ENCODE results near the gene HMCN1.
A peak's percentile ranks its signal among the peaks of the same experiment; 100 is the strongest.
"Not testable (repeated sequence)": the region's sequence is repeated elsewhere in the genome, so short reads cannot be mapped to it uniquely, and the experiment has no call there.

The HMCN1 gene

DNA sequence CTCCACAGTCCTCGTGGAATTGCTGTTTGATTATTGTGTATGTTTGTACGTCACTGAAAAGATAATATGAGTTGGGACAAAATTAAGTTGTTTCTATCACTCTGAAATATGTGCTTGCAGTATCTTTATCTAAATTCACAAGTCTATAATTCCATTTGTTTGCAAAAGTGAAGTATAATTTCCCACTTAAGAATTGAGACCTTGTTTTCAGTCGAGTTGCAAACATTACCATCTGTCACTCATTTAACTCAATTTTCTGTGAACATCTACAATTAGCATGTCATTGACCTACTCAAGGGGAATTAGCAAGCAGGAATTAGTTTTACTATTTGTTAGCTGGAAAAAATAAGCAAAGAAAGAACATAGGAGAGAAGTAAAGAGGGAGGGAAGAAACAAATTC lies 445.0 kb downstream of the HMCN1 start:
- Histone ChIP-seq H4K91ac (ENCODE audit: low read depth, low read length) (no peak overlapping the region), H2BK12ac (ENCODE audit: low read length) (no peak overlapping the region), H3K79me2 (ENCODE audit: control insufficient read depth, insufficient read depth, low read length, poor library complexity) (no peaks in the 10 kb centered on the region), H3K27me3 (ENCODE audit: insufficient read depth, low read length) (no peaks in the 10 kb centered on the region), H3K4me1 (ENCODE audit: control insufficient read depth in 1 of 2, insufficient read depth in 2 of 2, low read length in 2 of 2) (no peaks in the 10 kb centered on the region), H3K4me3 (ENCODE audit: low read depth, low read length) (no peak overlapping the region), H2BK120ac (ENCODE audit: insufficient read depth, low read length, poor library complexity) (no peak overlapping the region), H3K18ac (ENCODE audit: low read length) (no peak overlapping the region), H3K27ac (ENCODE audit: low read depth, low read length) (no peak overlapping the region), H3K9ac (ENCODE audit: low read length) (no peak overlapping the region), H2BK5ac (ENCODE audit: low read depth, low read length, poor library complexity) (no peak overlapping the region), H3K4ac (ENCODE audit: low read depth, low read length) (no peak overlapping the region), H4K12ac (ENCODE audit: low read depth, low read length) (no peak overlapping the region), H3K23ac (ENCODE audit: low read length) (no peak overlapping the region), H3K4me2 (ENCODE audit: low read length) (no peak overlapping the region), H2AFZ (ENCODE audit: insufficient read depth, low read length, poor library complexity) (no peak overlapping the region), H3K36me3 (ENCODE audit: control insufficient read depth in 1 of 2, insufficient read depth in 2 of 2, low read length in 2 of 2) (no peaks in the 10 kb centered on the region), H3K14ac (ENCODE audit: low read length) (no peak overlapping the region), H2AK5ac (ENCODE audit: low read length) (no peak overlapping the region), H3K79me1 (ENCODE audit: low read length) (no peaks in the 10 kb centered on the region), H4K8ac (ENCODE audit: low read depth, low read length) (no peak overlapping the region), H3K9me3 (ENCODE audit: insufficient read depth, low read depth, low read length) (no peaks in the 10 kb centered on the region)
- no CpG with 5 or more reads among the region's 3 CpGs for WGBS (ENCODE audit: extremely low coverage, insufficient coverage, insufficient read length)
- no peak for DNase-seq

DNA sequence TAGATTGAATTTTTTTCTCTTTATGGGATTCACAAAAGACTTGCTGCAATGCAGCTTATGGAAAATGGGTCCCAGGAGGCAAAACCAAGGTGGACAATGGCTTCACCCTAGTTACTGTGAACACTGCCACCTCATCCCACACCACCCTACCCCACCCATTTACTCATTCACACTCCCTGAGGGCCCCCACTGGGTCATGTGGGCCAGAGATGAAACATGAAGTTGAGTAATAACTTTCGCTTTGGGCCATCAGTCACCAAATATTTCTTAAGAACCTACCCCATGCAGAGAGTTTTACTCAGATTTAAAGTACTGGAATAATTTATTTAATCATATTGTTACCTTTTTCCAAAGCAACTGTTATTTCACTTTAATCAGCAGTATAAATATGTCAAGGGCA lies 449.0 kb downstream of the HMCN1 start:
- no peaks in the 10 kb centered on the region for H3K36me3 ChIP-seq (ENCODE audit: control insufficient read depth in 1 of 2, insufficient read depth in 2 of 2, low read length in 2 of 2)
- H4K8ac ChIP-seq (ENCODE audit: low read depth, low read length), result no peak overlapping the region
- no peak overlapping the region for H3K18ac ChIP-seq (ENCODE audit: low read length)
- no peak overlapping the region for H3K14ac ChIP-seq (ENCODE audit: low read length)
- H3K79me1 ChIP-seq (ENCODE audit: low read length), result no peaks in the 10 kb centered on the region
- H4K91ac ChIP-seq (ENCODE audit: low read depth, low read length), result no peak overlapping the region
- H2BK120ac ChIP-seq (ENCODE audit: insufficient read depth, low read length, poor library complexity), result no peak overlapping the region
- H2AK5ac ChIP-seq (ENCODE audit: low read length), result no peak overlapping the region
- peak; percentile 73 to 92 for DNase-seq
- no peaks in the 10 kb centered on the region for H3K9me3 ChIP-seq (ENCODE audit: insufficient read depth, low read depth, low read length)
- no peak overlapping the region for H3K4me3 ChIP-seq (ENCODE audit: low read depth, low read length)
- no peak overlapping the region for H2AFZ ChIP-seq (ENCODE audit: insufficient read depth, low read length, poor library complexity)
- H2BK12ac ChIP-seq (ENCODE audit: low read length), result no peak overlapping the region
- H3K23ac ChIP-seq (ENCODE audit: low read length), result no peak overlapping the region
- no CpG with 5 or more reads among the region's 1 CpG for WGBS (ENCODE audit: extremely low coverage, insufficient coverage, insufficient read length)
- H2BK5ac ChIP-seq (ENCODE audit: low read depth, low read length, poor library complexity), result no peak overlapping the region
- no peak overlapping the region for H4K12ac ChIP-seq (ENCODE audit: low read depth, low read length)
- H3K27ac ChIP-seq (ENCODE audit: low read depth, low read length), result no peak overlapping the region
- no peaks in the 10 kb centered on the region for H3K27me3 ChIP-seq (ENCODE audit: insufficient read depth, low read length)
- H3K4me2 ChIP-seq (ENCODE audit: low read length), result no peak overlapping the region
- H3K4me1 ChIP-seq (ENCODE audit: control insufficient read depth in 1 of 2, insufficient read depth in 2 of 2, low read length in 2 of 2), result peaks cover 3 to 5% of the 10 kb centered on the region in 2 experiments
- H3K4ac ChIP-seq (ENCODE audit: low read depth, low read length), result no peak overlapping the region
- no peaks in the 10 kb centered on the region for H3K79me2 ChIP-seq (ENCODE audit: control insufficient read depth, insufficient read depth, low read length, poor library complexity)
- no peak overlapping the region for H3K9ac ChIP-seq (ENCODE audit: low read length)

DNA sequence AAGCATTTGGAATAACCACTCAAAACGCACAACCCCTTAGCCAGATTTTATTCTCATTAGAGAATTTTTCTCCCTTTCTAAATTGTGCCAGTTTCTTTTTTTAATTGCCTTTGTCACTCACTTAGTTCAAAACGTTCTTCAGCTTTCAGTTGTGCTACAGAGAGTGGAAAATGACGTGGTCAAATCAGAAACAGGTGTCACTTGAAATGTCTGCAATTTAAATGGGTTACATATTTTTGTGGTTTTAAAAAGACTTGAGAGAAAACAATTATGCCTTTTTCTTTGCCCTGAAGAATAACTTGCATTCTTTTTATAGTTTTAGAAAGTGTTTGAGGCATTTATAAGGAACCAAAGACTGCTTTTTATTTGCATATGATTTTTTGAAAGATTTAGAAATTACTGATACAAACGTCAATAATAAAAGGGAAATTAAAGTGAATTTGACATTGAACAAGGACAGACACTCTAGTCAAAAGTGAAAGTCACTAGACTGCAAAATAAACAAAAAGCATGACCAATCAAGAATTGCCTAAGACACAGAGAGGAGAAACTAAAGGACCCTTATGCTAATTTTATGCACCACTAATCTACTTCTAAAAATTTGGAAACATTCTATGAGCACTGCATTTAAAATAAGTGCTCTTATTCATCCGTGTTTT lies 449.9 kb downstream of the HMCN1 start:
- no peaks in the 10 kb centered on the region for H3K9me3 ChIP-seq (ENCODE audit: insufficient read depth, low read depth, low read length)
- no peak overlapping the region for H3K4ac ChIP-seq (ENCODE audit: low read depth, low read length)
- no peaks in the 10 kb centered on the region for H3K79me2 ChIP-seq (ENCODE audit: control insufficient read depth, insufficient read depth, low read length, poor library complexity)
- no peak overlapping the region for H3K14ac ChIP-seq (ENCODE audit: low read length)
- peak in 1 of 2 donors; percentile 74 for DNase-seq
- H2BK5ac ChIP-seq (ENCODE audit: low read depth, low read length, poor library complexity), result no peak overlapping the region
- no peak overlapping the region for H2BK12ac ChIP-seq (ENCODE audit: low read length)
- H3K4me1 ChIP-seq (ENCODE audit: control insufficient read depth in 1 of 2, insufficient read depth in 2 of 2, low read length in 2 of 2), result peaks cover 3 to 6% of the 10 kb centered on the region in 2 experiments
- H4K8ac ChIP-seq (ENCODE audit: low read depth, low read length), result no peak overlapping the region
- no peak overlapping the region for H3K23ac ChIP-seq (ENCODE audit: low read length)
- H3K36me3 ChIP-seq (ENCODE audit: control insufficient read depth in 1 of 2, insufficient read depth in 2 of 2, low read length in 2 of 2), result no peaks in the 10 kb centered on the region
- no peak overlapping the region for H3K9ac ChIP-seq (ENCODE audit: low read length)
- WGBS (ENCODE audit: extremely low coverage, insufficient coverage, insufficient read length), result no CpG with 5 or more reads among the region's 5 CpGs
- no peak overlapping the region for H2BK120ac ChIP-seq (ENCODE audit: insufficient read depth, low read length, poor library complexity)
- H4K91ac ChIP-seq (ENCODE audit: low read depth, low read length), result no peak overlapping the region
- no peak overlapping the region for H3K27ac ChIP-seq (ENCODE audit: low read depth, low read length)
- H2AK5ac ChIP-seq (ENCODE audit: low read length), result no peak overlapping the region
- no peak overlapping the region for H3K4me2 ChIP-seq (ENCODE audit: low read length)
- H2AFZ ChIP-seq (ENCODE audit: insufficient read depth, low read length, poor library complexity), result no peak overlapping the region
- H3K4me3 ChIP-seq (ENCODE audit: low read depth, low read length), result no peak overlapping the region
- H3K79me1 ChIP-seq (ENCODE audit: low read length), result no peaks in the 10 kb centered on the region
- H3K18ac ChIP-seq (ENCODE audit: low read length), result no peak overlapping the region
- H4K12ac ChIP-seq (ENCODE audit: low read depth, low read length), result no peak overlapping the region
- H3K27me3 ChIP-seq (ENCODE audit: insufficient read depth, low read length), result no peaks in the 10 kb centered on the region

DNA sequence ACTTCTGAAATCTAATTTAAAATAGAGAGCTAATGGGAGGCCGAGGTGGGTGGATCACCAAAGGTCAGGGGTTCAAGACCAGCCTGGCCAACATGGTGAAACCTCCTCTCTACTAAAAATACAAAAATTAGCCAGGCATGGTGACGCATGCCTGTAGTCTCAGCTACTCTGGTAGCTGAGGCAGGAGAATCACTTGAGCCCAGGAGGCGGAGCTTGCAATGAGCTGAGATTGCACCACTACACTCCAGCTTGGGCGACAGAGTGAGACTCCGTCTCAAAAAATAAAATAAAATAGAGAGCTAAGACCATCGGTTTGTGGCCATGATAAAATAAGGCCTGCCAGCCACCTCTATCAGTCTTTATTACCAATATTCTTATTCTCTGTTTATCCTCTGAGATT lies 452.1 kb downstream of the HMCN1 start:
- H3K9me3 ChIP-seq (ENCODE audit: insufficient read depth, low read depth, low read length); H3K4me3 ChIP-seq (ENCODE audit: low read depth, low read length); H3K4me2 ChIP-seq (ENCODE audit: low read length); H3K36me3 ChIP-seq (ENCODE audit: control insufficient read depth in 1 of 2, insufficient read depth in 2 of 2, low read length in 2 of 2); H4K12ac ChIP-seq (ENCODE audit: low read depth, low read length); H3K14ac ChIP-seq (ENCODE audit: low read length); H4K91ac ChIP-seq (ENCODE audit: low read depth, low read length); DNase-seq; H3K27me3 ChIP-seq (ENCODE audit: insufficient read depth, low read length); H2AFZ ChIP-seq (ENCODE audit: insufficient read depth, low read length, poor library complexity); H2BK5ac ChIP-seq (ENCODE audit: low read depth, low read length, poor library complexity); H3K18ac ChIP-seq (ENCODE audit: low read length); H2BK12ac ChIP-seq (ENCODE audit: low read length); H3K79me1 ChIP-seq (ENCODE audit: low read length); H3K27ac ChIP-seq (ENCODE audit: low read depth, low read length); H4K8ac ChIP-seq (ENCODE audit: low read depth, low read length); H3K4ac ChIP-seq (ENCODE audit: low read depth, low read length); H3K9ac ChIP-seq (ENCODE audit: low read length); H3K79me2 ChIP-seq (ENCODE audit: control insufficient read depth, insufficient read depth, low read length, poor library complexity); H3K23ac ChIP-seq (ENCODE audit: low read length); H2BK120ac ChIP-seq (ENCODE audit: insufficient read depth, low read length, poor library complexity); H2AK5ac ChIP-seq (ENCODE audit: low read length): not testable (repeated sequence)
- peaks cover 5 to 11% of the 10 kb centered on the region in 2 experiments for H3K4me1 ChIP-seq (ENCODE audit: control insufficient read depth in 1 of 2, insufficient read depth in 2 of 2, low read length in 2 of 2)
- WGBS (ENCODE audit: extremely low coverage, insufficient coverage, insufficient read length), result no CpG with 5 or more reads among the region's 6 CpGs

All from trophoblast cell (in vitro differentiated cells and primary cell).